Brain microvascular endothelial cell (primary cell): ENCODE measurements around the gene COL13A1.

Experiments
- DNase-seq: peaks from one replicate; pipeline ENCODE4 v3.0.0-alpha.2; 2020
- H3K27ac ChIP-seq: fragments of 250-450 bp; sonication (Bioruptor Pico); 2 replicates; pipeline ENCODE4 v1.5.1; 2020; ENCODE audit warnings: mild to moderate bottlenecking, moderate library complexity
- H3K27me3 ChIP-seq: fragments of 250-450 bp; sonication (Bioruptor Pico); replicated peaks from 2 replicates; pipeline ENCODE4 v1.5.1; 2020; ENCODE audit warnings: mild to moderate bottlenecking
- H3K36me3 ChIP-seq: fragments of 250-450 bp; sonication (Bioruptor Pico); replicated peaks from 2 replicates; pipeline ENCODE4 v1.5.1; 2020; ENCODE audit warnings: mild to moderate bottlenecking
- H3K4me3 ChIP-seq: 2 replicates; pipeline ENCODE4 v1.5.1; 2011; ENCODE audit warnings: low read depth, mild to moderate bottlenecking, control low read depth, low read length, moderate library complexity
- CTCF ChIP-seq: IDR thresholded peaks from 2 replicates; pipeline ENCODE4 v1.5.1; 2011; ENCODE audit warnings: low read depth, mild to moderate bottlenecking, moderate library complexity, low read length, control low read depth, inconsistent platforms; ENCODE audit errors: missing control alignments
- in situ Hi-C: cut with HindIII; loops from 2 replicates; pipeline ENCODE4 v1.10.0; 2017; ENCODE audit warnings: low sequenced_read_pairs, low pct_ligation_motif_present

Gene COL13A1

GRCh38 chr10:69866246-69866687 is 64.6 kb downstream of the COL13A1 start:
- H3K36me3 ChIP-seq: no peaks in the 10 kb centered on the region

GRCh38 chr10:69866688-69867461 is 65.2 kb downstream of the COL13A1 start:
- peak overlapping the region; percentile 17 for H3K4me3 ChIP-seq
- DNase-seq: peak; percentile 86
- peak; percentile 29 for TF ChIP-seq CTCF
- no peaks in the 10 kb centered on the region for H3K27me3 ChIP-seq
- in situ Hi-C loops: no loop called here
- H3K27ac ChIP-seq: peak overlapping the region; percentile 77
- H3K36me3 ChIP-seq: no peaks in the 10 kb centered on the region

More at GRCh38 chr10:69866246-69866687, 64.6 kb downstream of the COL13A1 start:
- Histone ChIP-seq H3K27me3 (no peaks in the 10 kb centered on the region), H3K4me3 (no peak overlapping the region), H3K27ac (peak overlapping the region; percentile 77)
- DNase-seq: no peak
- in situ Hi-C loops: no loop called here
- TF ChIP-seq CTCF: no peak

- no peak for DNase-seq
- Histone ChIP-seq H3K27ac (no peak overlapping the region), H3K4me3 (no peak overlapping the region), H3K27me3 (no peaks in the 10 kb centered on the region), H3K36me3 (no peaks in the 10 kb centered on the region)
- in situ Hi-C loops: no loop called here
- no peak for TF ChIP-seq CTCF
Observed at GRCh38 chr10:69867699-69868558, 66.2 kb downstream of the COL13A1 start.

GRCh38 chr10:69868821-69869220 is 67.1 kb downstream of the COL13A1 start:
- DNase-seq: no peak
- no peak for TF ChIP-seq CTCF
- in situ Hi-C loops: no loop called here

GRCh38 chr10:69869291-69869961 is 67.7 kb downstream of the COL13A1 start:
- no peak overlapping the region for H3K27ac ChIP-seq
- in situ Hi-C loops: no loop called here
- H3K4me3 ChIP-seq: no peak overlapping the region
- no peak for TF ChIP-seq CTCF
- peak; percentile 18 for DNase-seq
- H3K27me3 ChIP-seq: no peaks in the 10 kb centered on the region
- no peaks in the 10 kb centered on the region for H3K36me3 ChIP-seq

More at GRCh38 chr10:69868821-69869220, 67.1 kb downstream of the COL13A1 start:
- H3K4me3 ChIP-seq: no peak overlapping the region
- H3K27me3 ChIP-seq: no peaks in the 10 kb centered on the region
- H3K27ac ChIP-seq: no peak overlapping the region
- no peaks in the 10 kb centered on the region for H3K36me3 ChIP-seq
